ENCODE data around the gene GSTT4.

DNA sequence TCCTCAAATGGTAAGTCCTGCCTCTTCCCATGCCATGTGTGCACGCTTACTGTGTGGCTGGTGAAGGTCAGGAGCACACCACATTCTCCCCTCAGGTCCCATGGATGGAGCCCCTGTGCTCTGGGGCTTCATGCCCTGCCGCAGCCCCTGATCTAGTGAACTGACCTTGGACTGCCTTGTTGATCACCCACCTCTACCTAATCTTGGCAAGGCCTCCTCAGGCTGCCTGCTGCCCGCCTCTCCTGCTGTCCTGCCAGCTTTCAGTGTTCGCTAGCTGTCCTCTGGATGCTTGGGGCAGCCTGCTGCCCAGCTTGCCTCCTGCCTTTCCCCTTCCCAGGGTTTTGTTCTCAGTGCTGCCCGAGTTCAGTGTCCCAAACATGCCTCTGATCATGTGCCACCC is 44.0 kb upstream of the GSTT4 start:
- TF ChIP-seq, protein P1, sequence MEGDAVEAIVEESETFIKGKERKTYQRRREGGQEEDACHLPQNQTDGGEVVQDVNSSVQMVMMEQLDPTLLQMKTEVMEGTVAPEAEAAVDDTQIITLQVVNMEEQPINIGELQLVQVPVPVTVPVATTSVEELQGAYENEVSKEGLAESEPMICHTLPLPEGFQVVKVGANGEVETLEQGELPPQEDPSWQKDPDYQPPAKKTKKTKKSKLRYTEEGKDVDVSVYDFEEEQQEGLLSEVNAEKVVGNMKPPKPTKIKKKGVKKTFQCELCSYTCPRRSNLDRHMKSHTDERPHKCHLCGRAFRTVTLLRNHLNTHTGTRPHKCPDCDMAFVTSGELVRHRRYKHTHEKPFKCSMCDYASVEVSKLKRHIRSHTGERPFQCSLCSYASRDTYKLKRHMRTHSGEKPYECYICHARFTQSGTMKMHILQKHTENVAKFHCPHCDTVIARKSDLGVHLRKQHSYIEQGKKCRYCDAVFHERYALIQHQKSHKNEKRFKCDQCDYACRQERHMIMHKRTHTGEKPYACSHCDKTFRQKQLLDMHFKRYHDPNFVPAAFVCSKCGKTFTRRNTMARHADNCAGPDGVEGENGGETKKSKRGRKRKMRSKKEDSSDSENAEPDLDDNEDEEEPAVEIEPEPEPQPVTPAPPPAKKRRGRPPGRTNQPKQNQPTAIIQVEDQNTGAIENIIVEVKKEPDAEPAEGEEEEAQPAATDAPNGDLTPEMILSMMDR (IDR thresholded peaks at IDR 0.05; ENCODE audit: low read depth, low read length) = no peak
- no peak for TF ChIP-seq EZH2phosphoT487 (IDR thresholded peaks at IDR 0.05; ENCODE audit: low read depth)

Measured in OCI-LY3 (cell line).